ENCODE data around the gene ALG14. TPM values are rescaled to one million over a fixed set of nuclear protein-coding genes. Genes with fewer than 3 reads are reported as not detected.
A peak's percentile ranks its signal among the peaks of the same experiment; 100 is the strongest.

Gene ALG14
- total RNA-seq, 4 donors from 2014 or later: 1.5 to 4.6 (median 3.2) TPM

GRCh38 chr1:94980582-94981574 lies 91.9 kb downstream of the ALG14 start:
- DNase-seq: no peak
- intact Hi-C loops (cut with DNase I): no loop called here
- 79 to 88% methylated on average over 6 of the region's 6 CpGs for WGBS, 2 donors
- Histone ChIP-seq H3K36me3 (no peaks in the 10 kb centered on the region), H3K9me3 (no peaks in the 10 kb centered on the region), H3K4me3 (replicated peaks in 1 of 3) (no peak overlapping the region), H3K27me3 (no peaks in the 10 kb centered on the region), H3K4me1 (peaks cover 0 to 7% of the 10 kb centered on the region in 2 donors), H3K27ac (peak overlapping the region in 2 of 3 donors; percentile 44 to 60)
- TF ChIP-seq POLR2A (IDR thresholded peaks at IDR 0.05) (no peak), CTCF (IDR thresholded peaks at IDR 0.05) (no peak)

GRCh38 chr1:94979656-94980581 lies 92.8 kb downstream of the ALG14 start:
- H3K4me3 ChIP-seq (replicated peaks in 1 of 3): no peak overlapping the region
- intact Hi-C loops (cut with DNase I): no loop called here
- H3K36me3 ChIP-seq: no peaks in the 10 kb centered on the region
- no peak for DNase-seq
- H3K27ac ChIP-seq: peak overlapping the region in 2 of 3 donors; percentile 44 to 62
- no peaks in the 10 kb centered on the region for H3K27me3 ChIP-seq
- peaks cover 0 to 7% of the 10 kb centered on the region in 2 donors for H3K4me1 ChIP-seq
- H3K9me3 ChIP-seq: no peaks in the 10 kb centered on the region
- TF ChIP-seq POLR2A (IDR thresholded peaks at IDR 0.05): no peak
- TF ChIP-seq CTCF (IDR thresholded peaks at IDR 0.05): no peak
- WGBS, 2 donors: 76 to 79% methylated on average over 9 of the region's 9 CpGs

- WGBS, 2 donors: 85 to 92% methylated on average over 5 of the region's 5 CpGs
- Histone ChIP-seq H3K36me3 (no peaks in the 10 kb centered on the region), H3K27me3 (no peaks in the 10 kb centered on the region), H3K27ac (peak overlapping the region in 2 of 3 donors; percentile 44 to 62), H3K9me3 (no peaks in the 10 kb centered on the region), H3K4me1 (peaks cover 0 to 10% of the 10 kb centered on the region in 2 donors), H3K4me3 (replicated peaks in 1 of 3) (no peak overlapping the region)
- no peak for DNase-seq
- intact Hi-C loops (cut with DNase I): no loop called here
- TF ChIP-seq POLR2A (IDR thresholded peaks at IDR 0.05) (no peak), CTCF (IDR thresholded peaks at IDR 0.05) (no peak)
Measured at GRCh38 chr1:94979131-94979530, 93.6 kb downstream of the ALG14 start.

- Histone ChIP-seq H3K36me3 (no peaks in the 10 kb centered on the region), H3K27me3 (no peaks in the 10 kb centered on the region), H3K4me3 (replicated peaks in 1 of 3) (no peak overlapping the region), H3K27ac (no peak overlapping the region), H3K4me1 (peaks cover 0 to 17% of the 10 kb centered on the region in 2 donors), H3K9me3 (no peaks in the 10 kb centered on the region)
- TF ChIP-seq POLR2A (IDR thresholded peaks at IDR 0.05): no peak
- no peak for TF ChIP-seq CTCF (IDR thresholded peaks at IDR 0.05)
- intact Hi-C loops (cut with DNase I): no loop called here
- no peak for DNase-seq
- 95 to 99% methylated on average over 2 of the region's 2 CpGs for WGBS, 2 donors
Measured at GRCh38 chr1:94978401-94978800, 94.3 kb downstream of the ALG14 start.

Measured in thyroid gland (tissue), 4 donors.